T-helper 2 cell (primary cell): ENCODE results near the gene KRTAP3-2.

ENCODE experiments used
- DNase-seq, 5 experiments: peaks; one replicate each; pipeline versions ENCODE4 v3.0.0 to v3.0.0-alpha.2; 2012 to 2022

Gene KRTAP3-2

GRCh38 chr17:41009936-41010335 is 10.2 kb upstream of the KRTAP3-2 start:
- DNase-seq, result no peak

- DNase-seq, result no peak
Observed at GRCh38 chr17:41009301-41009760, 9.6 kb upstream of the KRTAP3-2 start.

GRCh38 chr17:41008811-41009210 is 9.1 kb upstream of the KRTAP3-2 start, which contains the start of gene KRTAP3-1:
Gene KRTAP3-1, minus strand, starts transcription at chr17:41009128. Its CDS starts 54 bp downstream, at chr17:41009074.
- no peak for DNase-seq

- no peak for DNase-seq
Observed at GRCh38 chr17:41004397-41004796, 4.7 kb upstream of the KRTAP3-2 start.

GRCh38 chr17:41003926-41004325 is 4.2 kb upstream of the KRTAP3-2 start:
- no peak for DNase-seq

GRCh38 chr17:41002814-41003213 is 3.1 kb upstream of the KRTAP3-2 start:
- DNase-seq, result no peak

GRCh38 chr17:41001795-41002194 is 2.1 kb upstream of the KRTAP3-2 start:
- no peak for DNase-seq

- DNase-seq, result no peak
Observed at GRCh38 chr17:40997361-40997760, 2.3 kb downstream of the KRTAP3-2 start.

GRCh38 chr17:40996829-40997228 is 2.9 kb downstream of the KRTAP3-2 start:
- no peak for DNase-seq

- DNase-seq, result no peak
Observed at GRCh38 chr17:40995116-40995515, 4.6 kb downstream of the KRTAP3-2 start.

- DNase-seq, result no peak
Observed at GRCh38 chr17:40993839-40994238, 5.9 kb downstream of the KRTAP3-2 start, which contains the start of gene KRTAP3-3. Gene KRTAP3-3, minus strand, starts transcription at chr17:40994164. Its CDS starts 67 bp downstream, at chr17:40994097.

GRCh38 chr17:40993084-40993483 is 6.6 kb downstream of the KRTAP3-2 start:
- DNase-seq, result no peak

- DNase-seq, result no peak
Observed at GRCh38 chr17:40992666-40993065, 7.0 kb downstream of the KRTAP3-2 start.

GRCh38 chr17:40986920-40987319 is 12.8 kb downstream of the KRTAP3-2 start:
- no peak for DNase-seq

- no peak for DNase-seq
Observed at GRCh38 chr17:40984226-40984625, 15.5 kb downstream of the KRTAP3-2 start, which contains the start of gene KRT40. Gene KRT40, minus strand, starts transcription at chr17:40984326. Its CDS starts 53 bp downstream, at chr17:40984273.

- DNase-seq, result no peak
Observed at GRCh38 chr17:40981115-40981514, 18.6 kb downstream of the KRTAP3-2 start.

GRCh38 chr17:40980596-40980995 is 19.1 kb downstream of the KRTAP3-2 start:
- no peak for DNase-seq

GRCh38 chr17:40980117-40980516 is 19.6 kb downstream of the KRTAP3-2 start:
- DNase-seq, result no peak

GRCh38 chr17:40978575-40979151 is 21.0 kb downstream of the KRTAP3-2 start:
- no peak for DNase-seq

- DNase-seq, result no peak
Observed at GRCh38 chr17:40975516-40975915, 24.2 kb downstream of the KRTAP3-2 start.

- no peak for DNase-seq
Observed at GRCh38 chr17:40974366-40974765, 25.3 kb downstream of the KRTAP3-2 start.

GRCh38 chr17:40967582-40967981 is 32.1 kb downstream of the KRTAP3-2 start:
- no peak for DNase-seq

GRCh38 chr17:40966848-40967247 is 32.9 kb downstream of the KRTAP3-2 start, which contains the start of gene KRT39:
Gene KRT39, minus strand, starts transcription at chr17:40966948. Its CDS starts 92 bp downstream, at chr17:40966856.
- DNase-seq, result no peak

- DNase-seq, result peak in 1 of 5 experiments; percentile 24
Observed at GRCh38 chr17:40963838-40964237, 35.9 kb downstream of the KRTAP3-2 start.
